Measurements from ENCODE around the gene POGLUT3.

POGLUT3 gene

GRCh38 chr11:108522318-108522717, 24.1 kb upstream of the POGLUT3 start:
- 100% methylated on average over 1 of the region's 1 CpG for whole genome bisulfite sequencing (ENCODE audit: insufficient coverage)
- H3K4me3 ChIP-seq (ENCODE audit: control insufficient read depth in 1 of 7, extremely low read depth in 1 of 7, insufficient read depth in 4 of 7, low read depth in 2 of 7, low read length in 6 of 7): no peak overlapping the region
- no peaks in the 10 kb centered on the region for H3K4me1 ChIP-seq (ENCODE audit: control extremely low read depth in 1 of 4, control insufficient read depth in 4 of 4, insufficient read depth in 4 of 4, low read length in 3 of 4)

GRCh38 chr11:108518581-108518980, 20.4 kb upstream of the POGLUT3 start:
- peaks cover 0 to under 1% (median 0%) of the 10 kb centered on the region in 4 experiments for H3K4me1 ChIP-seq (ENCODE audit: control extremely low read depth in 1 of 4, control insufficient read depth in 4 of 4, insufficient read depth in 4 of 4, low read length in 3 of 4)
- ChIA-PET POLR2A (no interaction called here), CTCF (no interaction called here)
- H3K27me3 ChIP-seq (replicated peaks in 2 of 5; ENCODE audit: control insufficient read depth in 4 of 5, insufficient read depth in 5 of 5, low read length in 4 of 5): no peaks in the 10 kb centered on the region
- DNase-seq: no peak
- 99% methylated on average over 10 of the region's 10 CpGs for WGBS (ENCODE audit: insufficient coverage)
- H3K4me3 ChIP-seq (ENCODE audit: control insufficient read depth in 1 of 7, extremely low read depth in 1 of 7, insufficient read depth in 4 of 7, low read depth in 2 of 7, low read length in 6 of 7): no peak overlapping the region
- H3K36me3 ChIP-seq (ENCODE audit: control insufficient read depth in 4 of 4, insufficient read depth in 4 of 4, low read length in 3 of 4): peaks cover 0 to 11% (median 4%) of the 10 kb centered on the region in 4 experiments
- H3K9me3 ChIP-seq (ENCODE audit: control extremely low read depth in 1 of 5, control insufficient read depth in 4 of 5, insufficient read depth in 2 of 5, low read depth in 1 of 5, low read length in 4 of 5): no peaks in the 10 kb centered on the region
- no peak overlapping the region for H3K27ac ChIP-seq (ENCODE audit: insufficient read depth in 1 of 2, low read depth in 1 of 2, low read length in 2 of 2, poor library complexity in 1 of 2, severe bottlenecking in 2 of 2)

More at GRCh38 chr11:108522318-108522717, 24.1 kb upstream of the POGLUT3 start:
- POLR2A ChIA-PET: no interaction called here
- H3K27me3 ChIP-seq (replicated peaks in 2 of 5; ENCODE audit: control insufficient read depth in 4 of 5, insufficient read depth in 5 of 5, low read length in 4 of 5): no peaks in the 10 kb centered on the region
- DNase-seq: no peak
- no peaks in the 10 kb centered on the region for H3K36me3 ChIP-seq (ENCODE audit: control insufficient read depth in 4 of 4, insufficient read depth in 4 of 4, low read length in 3 of 4)
- no peaks in the 10 kb centered on the region for H3K9me3 ChIP-seq (ENCODE audit: control extremely low read depth in 1 of 5, control insufficient read depth in 4 of 5, insufficient read depth in 2 of 5, low read depth in 1 of 5, low read length in 4 of 5)
- no peak overlapping the region for H3K27ac ChIP-seq (ENCODE audit: insufficient read depth in 1 of 2, low read depth in 1 of 2, low read length in 2 of 2, poor library complexity in 1 of 2, severe bottlenecking in 2 of 2)
- CTCF ChIA-PET: no interaction called here

GRCh38 chr11:108516125-108516524, 17.9 kb upstream of the POGLUT3 start:
- H3K4me3 ChIP-seq (ENCODE audit: control insufficient read depth in 1 of 7, extremely low read depth in 1 of 7, insufficient read depth in 4 of 7, low read depth in 2 of 7, low read length in 6 of 7): no peak overlapping the region
- H3K27me3 ChIP-seq (replicated peaks in 2 of 5; ENCODE audit: control insufficient read depth in 4 of 5, insufficient read depth in 5 of 5, low read length in 4 of 5): no peaks in the 10 kb centered on the region
- H3K27ac ChIP-seq (ENCODE audit: insufficient read depth in 1 of 2, low read depth in 1 of 2, low read length in 2 of 2, poor library complexity in 1 of 2, severe bottlenecking in 2 of 2): no peak overlapping the region
- peaks cover 0 to 12% (median 6%) of the 10 kb centered on the region in 4 experiments for H3K36me3 ChIP-seq (ENCODE audit: control insufficient read depth in 4 of 4, insufficient read depth in 4 of 4, low read length in 3 of 4)
- POLR2A ChIA-PET: no interaction called here
- CTCF ChIA-PET: no interaction called here
- no peaks in the 10 kb centered on the region for H3K9me3 ChIP-seq (ENCODE audit: control extremely low read depth in 1 of 5, control insufficient read depth in 4 of 5, insufficient read depth in 2 of 5, low read depth in 1 of 5, low read length in 4 of 5)
- peaks cover 0 to 2% (median under 1%) of the 10 kb centered on the region in 4 experiments for H3K4me1 ChIP-seq (ENCODE audit: control extremely low read depth in 1 of 4, control insufficient read depth in 4 of 4, insufficient read depth in 4 of 4, low read length in 3 of 4)
- no peak for DNase-seq
- 100% methylated on average over 4 of the region's 4 CpGs for WGBS (ENCODE audit: insufficient coverage)

GRCh38 chr11:108512708-108513107, 14.5 kb upstream of the POGLUT3 start:
- Histone ChIP-seq H3K27me3 (replicated peaks in 2 of 5; ENCODE audit: control insufficient read depth in 4 of 5, insufficient read depth in 5 of 5, low read length in 4 of 5) (no peaks in the 10 kb centered on the region), H3K9me3 (ENCODE audit: control extremely low read depth in 1 of 5, control insufficient read depth in 4 of 5, insufficient read depth in 2 of 5, low read depth in 1 of 5, low read length in 4 of 5) (no peaks in the 10 kb centered on the region), H3K36me3 (ENCODE audit: control insufficient read depth in 4 of 4, insufficient read depth in 4 of 4, low read length in 3 of 4) (peaks cover 0 to 12% (median 6%) of the 10 kb centered on the region in 4 experiments), H3K4me3 (ENCODE audit: control insufficient read depth in 1 of 7, extremely low read depth in 1 of 7, insufficient read depth in 4 of 7, low read depth in 2 of 7, low read length in 6 of 7) (no peak overlapping the region), H3K27ac (ENCODE audit: insufficient read depth in 1 of 2, low read depth in 1 of 2, low read length in 2 of 2, poor library complexity in 1 of 2, severe bottlenecking in 2 of 2) (no peak overlapping the region), H3K4me1 (ENCODE audit: control extremely low read depth in 1 of 4, control insufficient read depth in 4 of 4, insufficient read depth in 4 of 4, low read length in 3 of 4) (peaks cover 0 to 5% (median 1%) of the 10 kb centered on the region in 4 experiments)
- ChIA-PET POLR2A (no interaction called here), CTCF (no interaction called here)
- no CpG with 5 or more reads among the region's 2 CpGs for WGBS (ENCODE audit: insufficient coverage)
- DNase-seq: no peak

- Histone ChIP-seq H3K27ac (ENCODE audit: insufficient read depth in 1 of 2, low read depth in 1 of 2, low read length in 2 of 2, poor library complexity in 1 of 2, severe bottlenecking in 2 of 2) (no peak overlapping the region), H3K9me3 (ENCODE audit: control extremely low read depth in 1 of 5, control insufficient read depth in 4 of 5, insufficient read depth in 2 of 5, low read depth in 1 of 5, low read length in 4 of 5) (no peaks in the 10 kb centered on the region), H3K27me3 (replicated peaks in 2 of 5; ENCODE audit: control insufficient read depth in 4 of 5, insufficient read depth in 5 of 5, low read length in 4 of 5) (no peaks in the 10 kb centered on the region), H3K4me1 (ENCODE audit: control extremely low read depth in 1 of 4, control insufficient read depth in 4 of 4, insufficient read depth in 4 of 4, low read length in 3 of 4) (peaks cover 0 to 5% (median 1%) of the 10 kb centered on the region in 4 experiments), H3K4me3 (ENCODE audit: control insufficient read depth in 1 of 7, extremely low read depth in 1 of 7, insufficient read depth in 4 of 7, low read depth in 2 of 7, low read length in 6 of 7) (no peak overlapping the region), H3K36me3 (ENCODE audit: control insufficient read depth in 4 of 4, insufficient read depth in 4 of 4, low read length in 3 of 4) (peaks cover 0 to 12% (median 6%) of the 10 kb centered on the region in 4 experiments)
- WGBS (ENCODE audit: insufficient coverage): 100% methylated on average over 1 of the region's 2 CpGs
- DNase-seq: no peak
- CTCF ChIA-PET: no interaction called here
- POLR2A ChIA-PET: no interaction called here
Observed at GRCh38 chr11:108511851-108512474, 13.8 kb upstream of the POGLUT3 start.

GRCh38 chr11:108508653-108509593, 10.7 kb upstream of the POGLUT3 start:
- peaks cover 0 to 5% (median 3%) of the 10 kb centered on the region in 4 experiments for H3K36me3 ChIP-seq (ENCODE audit: control insufficient read depth in 4 of 4, insufficient read depth in 4 of 4, low read length in 3 of 4)
- no peak overlapping the region for H3K27ac ChIP-seq (ENCODE audit: insufficient read depth in 1 of 2, low read depth in 1 of 2, low read length in 2 of 2, poor library complexity in 1 of 2, severe bottlenecking in 2 of 2)
- CTCF ChIA-PET: interaction anchor here (0.6 kb wide), 1 partner anchor 175 kb away, joined by 3 read pairs; no protein-coding TSS in a partner anchor
- H3K27me3 ChIP-seq (replicated peaks in 2 of 5; ENCODE audit: control insufficient read depth in 4 of 5, insufficient read depth in 5 of 5, low read length in 4 of 5): no peaks in the 10 kb centered on the region
- H3K4me1 ChIP-seq (ENCODE audit: control extremely low read depth in 1 of 4, control insufficient read depth in 4 of 4, insufficient read depth in 4 of 4, low read length in 3 of 4): peaks cover 0 to 5% (median 1%) of the 10 kb centered on the region in 4 experiments
- 80% methylated on average over 1 of the region's 3 CpGs for WGBS (ENCODE audit: insufficient coverage)
- no peaks in the 10 kb centered on the region for H3K9me3 ChIP-seq (ENCODE audit: control extremely low read depth in 1 of 5, control insufficient read depth in 4 of 5, insufficient read depth in 2 of 5, low read depth in 1 of 5, low read length in 4 of 5)
- H3K4me3 ChIP-seq (ENCODE audit: control insufficient read depth in 1 of 7, extremely low read depth in 1 of 7, insufficient read depth in 4 of 7, low read depth in 2 of 7, low read length in 6 of 7): no peak overlapping the region
- no peak for DNase-seq
- POLR2A ChIA-PET: no interaction called here

GRCh38 chr11:108501396-108501795, 3.2 kb upstream of the POGLUT3 start:
- ChIA-PET CTCF (no interaction called here), POLR2A (no interaction called here)
- Histone ChIP-seq H3K27ac (ENCODE audit: insufficient read depth in 1 of 2, low read depth in 1 of 2, low read length in 2 of 2, poor library complexity in 1 of 2, severe bottlenecking in 2 of 2) (no peak overlapping the region), H3K27me3 (replicated peaks in 2 of 5; ENCODE audit: control insufficient read depth in 4 of 5, insufficient read depth in 5 of 5, low read length in 4 of 5) (no peaks in the 10 kb centered on the region), H3K4me3 (ENCODE audit: control insufficient read depth in 1 of 7, extremely low read depth in 1 of 7, insufficient read depth in 4 of 7, low read depth in 2 of 7, low read length in 6 of 7) (no peak overlapping the region), H3K36me3 (ENCODE audit: control insufficient read depth in 4 of 4, insufficient read depth in 4 of 4, low read length in 3 of 4) (no peaks in the 10 kb centered on the region), H3K9me3 (ENCODE audit: control extremely low read depth in 1 of 5, control insufficient read depth in 4 of 5, insufficient read depth in 2 of 5, low read depth in 1 of 5, low read length in 4 of 5) (no peaks in the 10 kb centered on the region), H3K4me1 (ENCODE audit: control extremely low read depth in 1 of 4, control insufficient read depth in 4 of 4, insufficient read depth in 4 of 4, low read length in 3 of 4) (peaks cover 0 to 20% (median 10%) of the 10 kb centered on the region in 4 experiments)
- no peak for DNase-seq
- WGBS (ENCODE audit: insufficient coverage): 100% methylated on average over 3 of the region's 5 CpGs

All from common myeloid progenitor, CD34-positive (primary cell).